IMR-90 (cell line): ENCODE measurements around the gene CDHR1.

Source experiments
- CTCF ChIP-seq: conservative IDR thresholded peaks from 2 replicates; pipeline ENCODE4 v1.5.1; 2012; ENCODE audit warnings: mild to moderate bottlenecking, low read depth, low read length, improper control_type of control experiment
- MXI1 ChIP-seq: IDR thresholded peaks from 2 replicates; pipeline ENCODE4 v1.6.1; 2012; ENCODE audit warnings: low read depth, mild to moderate bottlenecking, low read length, moderate library complexity, borderline replicate concordance
- NFE2L2 ChIP-seq: fragments of 150-350 bp; IDR thresholded peaks from 2 replicates; pipeline ENCODE4 v1.6.1; 2016; ENCODE audit warnings: low read depth, mild to moderate bottlenecking, low read length
- POLR2A ChIP-seq: IDR thresholded peaks from 2 replicates; pipeline ENCODE4 v1.6.1; 2012; ENCODE audit warnings: mild to moderate bottlenecking, low read depth, low read length

GRCh38 chr10:84257343-84258020 lies 63.1 kb downstream of the CDHR1 start:
- no peak for TF ChIP-seq CTCF
- TF ChIP-seq NFE2L2, result no peak
- no peak for TF ChIP-seq POLR2A
- no peak for TF ChIP-seq MXI1
